Stimulated activated CD8-positive, alpha-beta memory T cell treated with anti-CD3 and anti-CD28 coated beads, Interleukin-7, amount 100 ng/mL, for 48 hours (primary cell): ENCODE measurements around the gene HNRNPF.
A peak's percentile ranks its signal among the peaks of the same experiment; 100 is the strongest.

Source experiments
- DNase-seq, 2 donors: peaks; one replicate each; pipeline ENCODE4 v3.0.0-alpha.2; 2020; ENCODE audit warnings: low read depth in 1 of 2; ENCODE audit errors: extremely low read depth in 1 of 2

HNRNPF gene

GRCh38 chr10:43421519-43421918, 12.5 kb upstream of the HNRNPF start:
- no peak for DNase-seq

- DNase-seq, result no peak
Measured at GRCh38 chr10:43421201-43421507, 12.2 kb upstream of the HNRNPF start.

GRCh38 chr10:43420369-43421200, 11.6 kb upstream of the HNRNPF start:
- DNase-seq, result peak; percentile 84 to 88

DNA sequence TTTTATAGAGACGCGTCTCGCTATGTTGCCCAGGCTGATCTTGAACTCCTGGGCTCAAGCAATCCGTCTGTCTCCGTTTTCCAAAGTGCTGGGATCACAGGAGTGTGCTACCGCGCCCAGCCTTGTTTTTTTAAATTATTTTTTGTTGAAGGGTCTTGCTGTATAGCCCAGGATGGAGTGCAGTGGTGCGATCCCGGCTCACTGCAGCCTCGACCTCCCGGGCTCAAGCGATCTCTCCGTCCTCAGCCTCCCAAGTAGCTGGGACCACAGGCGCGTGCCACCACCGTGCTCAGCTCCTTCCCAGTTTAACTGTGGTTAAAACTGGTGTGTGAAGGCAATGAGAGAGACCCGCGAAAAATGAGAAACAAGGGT, 11.0 kb upstream of the HNRNPF start:
- no peak for DNase-seq

GRCh38 chr10:43417950-43418768, 9.2 kb upstream of the HNRNPF start:
- no peak for DNase-seq

DNA sequence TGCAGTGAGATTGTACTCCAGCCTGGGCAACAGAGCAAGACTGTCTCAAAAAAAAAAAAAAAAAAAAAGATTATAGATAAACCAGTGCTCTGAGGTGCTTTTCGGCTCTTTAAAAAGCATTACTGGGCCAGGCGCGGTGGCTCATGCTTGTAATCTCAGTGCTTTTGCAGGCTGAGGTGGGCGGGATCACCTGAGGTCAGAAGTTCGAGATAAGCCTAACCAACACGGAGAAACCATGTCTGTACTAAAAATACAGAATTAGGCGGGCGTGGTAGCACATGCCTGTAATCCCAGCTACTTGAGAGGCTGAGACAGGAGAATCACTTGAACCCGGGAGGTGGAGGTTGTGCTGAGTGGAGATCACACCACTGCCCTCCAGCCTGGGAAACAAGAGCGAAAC, 6.6 kb upstream of the HNRNPF start:
- no peak for DNase-seq

DNA sequence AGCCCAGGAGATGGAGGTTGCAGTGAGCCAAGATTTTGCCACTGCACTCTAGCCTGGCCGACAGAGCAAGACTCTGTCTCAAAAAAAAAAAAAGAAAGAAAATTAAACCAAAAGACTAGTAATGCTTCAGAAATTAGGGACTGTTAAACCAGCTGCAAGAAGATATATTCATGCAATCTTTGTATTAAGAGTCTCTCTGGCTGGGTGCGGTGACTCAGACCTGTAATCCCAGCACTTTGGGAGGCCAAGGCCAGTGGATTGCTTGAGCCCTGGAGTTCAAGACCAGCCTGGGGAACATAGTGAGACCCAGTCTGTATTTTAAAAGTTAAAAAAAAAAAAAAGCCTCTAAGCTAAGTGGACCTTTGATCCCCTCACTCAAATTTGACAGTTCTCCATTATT, 2.5 kb upstream of the HNRNPF start:
- DNase-seq, result no peak

DNA sequence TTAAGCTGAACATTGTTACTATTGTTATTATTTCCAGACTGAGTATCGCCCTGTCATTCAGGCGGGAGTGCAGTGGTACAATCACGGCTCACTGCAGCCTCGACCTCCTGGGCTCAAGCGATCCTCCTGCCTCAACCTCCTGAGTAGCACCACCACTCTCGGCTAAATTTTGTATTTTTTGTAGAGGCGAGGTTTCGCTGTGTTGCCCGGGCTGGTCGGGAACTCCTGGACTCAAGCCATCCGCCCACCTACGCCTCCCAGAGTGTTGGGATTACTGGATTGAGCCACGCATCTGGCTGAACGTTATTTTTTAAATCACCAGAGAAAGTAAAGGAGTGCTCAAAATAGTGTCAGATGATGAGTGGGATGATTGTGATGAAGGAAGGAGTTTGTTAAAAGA, 1.4 kb upstream of the HNRNPF start:
- no peak for DNase-seq

- peak in 1 of 2 donors; percentile 43 for DNase-seq
Measured at GRCh38 chr10:43409385-43410109, 561 bp upstream of the HNRNPF start.

DNA sequence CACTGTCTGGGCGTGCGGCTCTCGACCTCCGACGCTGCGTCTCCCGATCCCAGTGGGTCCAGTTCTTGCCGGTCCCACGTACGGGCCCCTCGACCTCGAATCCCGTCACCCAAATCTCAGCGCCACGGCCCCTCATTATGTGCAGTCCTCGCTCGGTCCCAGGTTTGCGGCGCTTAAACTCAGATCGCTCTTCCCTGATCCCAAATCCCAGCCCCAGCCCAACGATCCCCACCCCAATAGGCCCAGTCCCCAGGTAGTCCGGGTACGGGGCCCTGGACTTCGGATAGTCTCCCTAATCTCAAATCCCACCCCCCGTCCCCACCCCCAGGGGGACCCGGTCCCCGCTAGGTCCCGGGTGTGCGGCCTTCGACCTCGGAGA, 666 bp downstream of the HNRNPF start:
- no peak for DNase-seq

GRCh38 chr10:43407576-43408330, 1.2 kb downstream of the HNRNPF start:
- DNase-seq, result peak; percentile 66 to 89

- DNase-seq, result peak in 1 of 2 donors; percentile 33
Measured at GRCh38 chr10:43407148-43407575, 1.8 kb downstream of the HNRNPF start.

GRCh38 chr10:43404704-43405084, 4.3 kb downstream of the HNRNPF start:
- no peak for DNase-seq

GRCh38 chr10:43403911-43404703, 4.9 kb downstream of the HNRNPF start:
- DNase-seq, result no peak

DNA sequence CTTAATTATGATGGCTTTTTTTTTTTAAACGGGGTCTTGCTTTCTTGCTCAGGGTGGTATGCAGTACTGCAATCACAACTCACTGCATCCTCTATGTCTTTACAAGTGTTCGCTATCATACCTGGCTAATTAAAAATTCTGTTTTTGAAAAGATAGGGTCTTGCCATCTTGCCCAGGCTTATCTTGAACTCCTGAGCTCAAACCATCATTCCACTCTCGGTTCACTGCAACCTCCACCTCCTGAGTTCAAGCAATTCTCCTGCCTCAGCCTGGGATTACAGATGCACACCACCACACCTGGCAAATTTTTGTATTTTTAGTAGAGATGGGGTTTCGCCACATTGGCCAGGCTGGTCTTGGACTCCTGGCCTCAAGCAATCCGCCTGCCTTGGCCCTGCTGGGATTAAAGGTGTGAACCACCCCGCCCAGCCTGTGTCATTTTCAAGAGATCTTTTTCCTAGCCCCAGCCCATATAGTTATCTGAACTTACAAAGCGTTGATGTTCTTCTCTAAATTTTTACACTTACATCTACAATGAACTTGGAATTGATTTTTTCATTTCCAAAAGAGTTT, 6.0 kb downstream of the HNRNPF start:
- DNase-seq, result no peak

GRCh38 chr10:43402176-43402575, 6.8 kb downstream of the HNRNPF start:
- no peak for DNase-seq

DNA sequence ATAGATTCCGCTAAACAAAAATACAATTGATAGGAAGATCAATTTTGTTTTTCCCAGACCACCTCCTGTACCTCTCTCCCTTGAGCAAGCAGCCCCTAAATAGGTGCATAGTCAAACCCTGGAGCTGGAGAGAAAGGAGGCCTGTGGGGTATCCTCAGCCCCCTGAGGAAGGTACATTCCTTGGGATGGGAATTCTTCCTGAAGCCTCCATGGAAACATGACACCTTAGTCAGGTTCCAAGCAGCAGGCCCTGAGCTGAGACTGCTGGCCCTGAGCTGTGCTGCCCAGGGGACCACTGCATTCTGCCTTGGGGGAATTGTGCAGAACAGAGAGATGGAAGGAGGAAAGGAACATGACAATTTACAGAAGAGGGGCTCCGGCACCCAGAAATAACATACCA, 7.4 kb downstream of the HNRNPF start:
- DNase-seq, result no peak

DNA sequence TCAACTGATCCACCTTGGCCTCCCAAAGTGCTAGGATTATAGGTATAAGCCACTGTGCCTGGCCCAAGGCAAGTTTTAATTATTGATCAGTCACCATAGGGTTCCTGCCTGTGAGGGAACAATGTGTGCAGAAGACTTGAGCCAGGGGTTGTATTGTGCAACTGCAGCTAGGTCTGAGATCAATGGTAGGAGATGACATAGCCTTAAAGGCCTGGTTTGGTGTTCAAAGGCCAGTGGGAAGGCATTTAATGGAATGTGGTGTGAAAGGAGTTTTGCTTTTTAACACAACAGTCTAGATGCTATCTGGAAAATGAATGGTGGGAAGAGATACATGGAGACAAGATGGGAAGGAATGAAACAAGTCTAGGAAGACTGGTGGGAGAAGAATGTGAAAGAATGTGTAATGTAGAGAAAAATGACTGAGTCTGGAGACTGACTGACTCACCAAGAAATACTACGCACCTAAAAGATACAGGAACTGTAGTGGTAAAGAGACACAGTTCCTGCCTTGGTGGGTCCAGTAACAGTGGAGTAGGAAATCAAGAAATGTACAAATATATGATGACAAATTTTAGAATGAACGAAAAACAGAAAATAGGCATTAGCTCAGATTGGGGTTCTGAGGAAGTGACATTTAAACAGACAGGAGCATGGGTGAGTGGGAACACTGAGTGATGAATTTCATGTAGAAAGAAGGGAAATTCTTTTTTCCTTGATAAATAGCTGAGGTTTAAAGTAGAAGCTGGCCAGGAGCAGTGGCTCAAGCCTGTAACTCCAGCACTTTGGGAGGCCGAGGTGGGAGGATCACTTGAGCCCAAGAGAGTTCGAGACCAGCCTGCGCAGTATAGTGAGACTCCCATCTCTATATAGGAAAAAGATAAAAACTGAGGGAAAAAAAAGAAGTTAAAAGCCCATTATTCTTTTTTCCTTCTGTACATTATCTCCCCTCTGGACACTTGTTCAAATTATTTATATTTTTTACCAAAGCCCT, 9.4 kb downstream of the HNRNPF start:
- DNase-seq, result no peak

DNA sequence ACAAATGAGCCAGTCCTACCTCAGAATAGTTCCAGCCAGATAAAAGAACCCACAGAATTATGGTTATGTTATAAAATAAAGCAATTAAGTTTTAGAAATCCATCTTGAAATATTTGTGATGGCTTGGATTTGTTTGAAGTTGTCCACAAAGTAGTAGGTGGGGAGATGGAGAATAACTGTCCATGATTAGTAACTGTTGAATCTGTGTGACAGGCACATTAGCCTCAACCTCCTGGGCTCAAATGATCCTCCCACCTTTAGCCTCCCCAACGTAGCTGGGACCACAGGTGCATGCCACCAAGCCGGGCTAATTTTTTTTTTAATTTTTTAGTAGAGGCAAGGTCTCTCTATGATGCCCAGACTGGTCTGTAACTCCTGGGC, 10.1 kb downstream of the HNRNPF start:
- no peak for DNase-seq
